ENCODE results near the gene SMKR1. TPM values are rescaled to one million over a fixed set of nuclear protein-coding genes. Genes with fewer than 3 reads are reported as not detected.

SMKR1 gene
- total RNA-seq, 2 donors from 2014 or later, result 0.55 to 0.97 TPM

- Mint-ChIP-seq H3K27ac (no peak overlapping the region), H3K9me3 (peaks cover 6% of the 10 kb centered on the region), H3K4me1 (peaks cover 3% of the 10 kb centered on the region), H3K36me3 (ENCODE audit: low read depth) (no peaks in the 10 kb centered on the region), H3K27me3 (ENCODE audit: insufficient read depth) (no peaks in the 10 kb centered on the region), H3K4me3 (no peak overlapping the region)
- no peak overlapping the region for H3K4me3 ChIP-seq (ENCODE audit: low read length)
- no peak for DNase-seq
- no peak for TF ChIP-seq CTCF (conservative IDR thresholded peaks at IDR 0.05)
- H3K27me3 ChIP-seq (ENCODE audit: control insufficient read depth, insufficient read depth, low read length, poor library complexity, severe bottlenecking), result no peaks in the 10 kb centered on the region
- no peaks in the 10 kb centered on the region for H3K4me1 ChIP-seq (ENCODE audit: control insufficient read depth, insufficient read depth, low read length)
- no peak overlapping the region for H3K27ac ChIP-seq (ENCODE audit: low read depth, low read length)
- H3K9ac ChIP-seq (ENCODE audit: extremely low read depth, low read length, poor library complexity, severe bottlenecking), result no peak overlapping the region
- 95 to 100% methylated on average over 2 to 4 of the region's 4 CpGs for WGBS, 2 experiments (ENCODE audit: insufficient coverage in 1 of 2, insufficient read length in 1 of 2)
- no peaks in the 10 kb centered on the region for H3K36me3 ChIP-seq (ENCODE audit: control insufficient read depth, insufficient read depth, low read length)
- H3K9me3 ChIP-seq (ENCODE audit: control insufficient read depth, low read length), result no peaks in the 10 kb centered on the region
Measured at GRCh38 chr7:129515381-129515780, 13.1 kb downstream of the SMKR1 start.

- no peaks in the 10 kb centered on the region for H3K4me1 ChIP-seq (ENCODE audit: control insufficient read depth, insufficient read depth, low read length)
- H3K9me3 ChIP-seq (ENCODE audit: control insufficient read depth, low read length), result no peaks in the 10 kb centered on the region
- no peaks in the 10 kb centered on the region for H3K36me3 ChIP-seq (ENCODE audit: control insufficient read depth, insufficient read depth, low read length)
- no peak for TF ChIP-seq CTCF (conservative IDR thresholded peaks at IDR 0.05)
- Mint-ChIP-seq H3K4me1 (peaks cover 3% of the 10 kb centered on the region), H3K9me3 (peaks cover 6% of the 10 kb centered on the region), H3K27me3 (ENCODE audit: insufficient read depth) (no peaks in the 10 kb centered on the region), H3K4me3 (no peak overlapping the region), H3K36me3 (ENCODE audit: low read depth) (no peaks in the 10 kb centered on the region), H3K27ac (no peak overlapping the region)
- H3K27ac ChIP-seq (ENCODE audit: low read depth, low read length), result no peak overlapping the region
- no peak overlapping the region for H3K4me3 ChIP-seq (ENCODE audit: low read length)
- no peak for DNase-seq
- no peaks in the 10 kb centered on the region for H3K27me3 ChIP-seq (ENCODE audit: control insufficient read depth, insufficient read depth, low read length, poor library complexity, severe bottlenecking)
- no peak overlapping the region for H3K9ac ChIP-seq (ENCODE audit: extremely low read depth, low read length, poor library complexity, severe bottlenecking)
- 88 to 96% methylated on average over 6 of the region's 6 CpGs for WGBS, 2 experiments (ENCODE audit: insufficient coverage in 1 of 2, insufficient read length in 1 of 2)
Measured at GRCh38 chr7:129517931-129518330, 15.6 kb downstream of the SMKR1 start.

GRCh38 chr7:129519464-129519863 is 17.1 kb downstream of the SMKR1 start:
- no peak overlapping the region for H3K27ac Mint-ChIP-seq
- no peak overlapping the region for H3K4me3 ChIP-seq (ENCODE audit: low read length)
- no peaks in the 10 kb centered on the region for H3K4me1 ChIP-seq (ENCODE audit: control insufficient read depth, insufficient read depth, low read length)
- peaks cover 6% of the 10 kb centered on the region for H3K9me3 Mint-ChIP-seq
- no peak overlapping the region for H3K9ac ChIP-seq (ENCODE audit: extremely low read depth, low read length, poor library complexity, severe bottlenecking)
- H3K4me1 Mint-ChIP-seq, result peaks cover 3% of the 10 kb centered on the region
- H3K27ac ChIP-seq (ENCODE audit: low read depth, low read length), result no peak overlapping the region
- 50 to 59% methylated on average over 4 to 5 of the region's 5 CpGs for WGBS, 2 experiments (ENCODE audit: insufficient coverage in 1 of 2, insufficient read length in 1 of 2)
- H3K36me3 Mint-ChIP-seq (ENCODE audit: low read depth), result no peaks in the 10 kb centered on the region
- no peaks in the 10 kb centered on the region for H3K27me3 Mint-ChIP-seq (ENCODE audit: insufficient read depth)
- H3K27me3 ChIP-seq (ENCODE audit: control insufficient read depth, insufficient read depth, low read length, poor library complexity, severe bottlenecking), result no peaks in the 10 kb centered on the region
- TF ChIP-seq CTCF (conservative IDR thresholded peaks at IDR 0.05), result no peak
- no peaks in the 10 kb centered on the region for H3K36me3 ChIP-seq (ENCODE audit: control insufficient read depth, insufficient read depth, low read length)
- DNase-seq, result peak; percentile 76
- no peak overlapping the region for H3K4me3 Mint-ChIP-seq
- H3K9me3 ChIP-seq (ENCODE audit: control insufficient read depth, low read length), result no peaks in the 10 kb centered on the region

Measured in endodermal cell (in vitro differentiated cells).